Heart left ventricle (tissue), 16 donors: ENCODE data around the gene EXOC4. TPM values are rescaled to one million over a fixed set of nuclear protein-coding genes. Genes with fewer than 3 reads are reported as not detected.

Source experiments
- ATAC-seq, 4 donors: fragments of 200-7000 bp; cut with Tn5 transposase; one replicate each; pipeline ENCODE4 v1.9.1; 2020 to 2022; ENCODE audit warnings: moderate library complexity in 4 of 4, mild to moderate bottlenecking in 3 of 4, moderate number of reproducible peaks in 1 of 4
- DNase-seq, 5 donors: peaks; one replicate each; pipeline ENCODE4 v3.0.0-alpha.2; 2020
- H3K27ac ChIP-seq, 12 donors: fragments of 200-600 bp; sonication (generic) in 4 of 12; one replicate each; pipeline versions ENCODE4 v1.5.0 to v1.8.0; 2016 to 2022; ENCODE audit warnings: mild to moderate bottlenecking in 2 of 12
- H3K27me3 ChIP-seq, 9 donors: fragments of 200-600 bp; sonication (generic) in 2 of 9; one replicate each; pipeline versions ENCODE4 v1.5.1 to v1.8.0; 2016 to 2022; ENCODE audit warnings: mild to moderate bottlenecking in 3 of 9
- H3K36me3 ChIP-seq, 9 donors: fragments of 200-600 bp; sonication (generic) in 2 of 9; one replicate each; pipeline versions ENCODE4 v1.5.0 to v1.8.0; 2018 to 2022; ENCODE audit warnings: mild to moderate bottlenecking in 2 of 9
- H3K4me1 ChIP-seq, 12 donors: fragments of 200-600 bp; sonication (generic) in 4 of 12; one replicate each; pipeline versions ENCODE4 v1.5.0 to v1.8.0; 2016 to 2022; ENCODE audit warnings: mild to moderate bottlenecking in 3 of 12
- H3K4me3 ChIP-seq, 12 donors: fragments of 200-600 bp; sonication (generic) in 4 of 12; one replicate each; pipeline versions ENCODE4 v1.5.0 to v1.8.0; 2017 to 2022; ENCODE audit warnings: mild to moderate bottlenecking in 9 of 12, moderate library complexity in 4 of 12
- H3K9me3 ChIP-seq, 12 donors: fragments of 200-600 bp; sonication (generic) in 4 of 12; one replicate each; pipeline versions ENCODE4 v1.5.0 to v1.8.0; 2016 to 2022; ENCODE audit warnings: mild to moderate bottlenecking in 1 of 12
- POLR2A ChIP-seq, 2 donors: fragments of 450-650 bp; IDR thresholded peaks; one replicate each; pipeline ENCODE4 v1.6.1; 2017; ENCODE audit warnings: antibody characterized with exemption in 2 of 2, mild to moderate bottlenecking in 2 of 2, moderate library complexity in 2 of 2
- WGBS, 4 donors: extraction: QIAGEN DNeasy Blood & Tissue Kit in 2 of 4; methylation state at CpG; one replicate each; pipeline versions ENCODE4 v1.1.5 to v1.1.7; 2013 to 2018; 5-methylcytosine and 5-hydroxymethylcytosine counted together
- intact Hi-C, 10 donors: fragments of 100-400 bp; cut with DNase I; formaldehyde crosslinking; loops; one replicate each; pipeline versions ENCODE4 v1.11.1 to v1.14.2; 2022
- polyA plus RNA-seq, 2 donors: library from polyadenylated mRNA; stranded (reverse); fragments of 200-250 nt; gene quantifications; one replicate each; pipeline ENCODE4 v1.2.3, GENCODE V29; 2013
- total RNA-seq, 9 donors: library from RNA; depleted of rRNA in 2 of 9; stranded (reverse); fragments of >200 nt in 2 of 9; fragmentation: NEBNext Ultra II Directional in 3 of 9; extraction: Animal tissue kit (Norgen Biotek cat#: 25700) in 3 of 9; gene quantifications; one replicate each; pipeline versions ENCODE4 v1.1.0 to v1.2.4, GENCODE V29; 2016 to 2023
- TF ChIP-seq, protein P1 (sequence below), 12 donors: fragments of 200-600 bp; sonication (generic) in 4 of 12; IDR thresholded peaks; one replicate each; pipeline versions ENCODE4 v1.5.0 to v1.8.0; 2018 to 2022; ENCODE audit warnings: antibody characterized with exemption in 12 of 12, mild to moderate bottlenecking in 5 of 12
- donor health status: ischemic (EF 13 %, LVEDD 7.1; RV severe dilation, severe dysfunction).
- donor health status: healthy with polysubstance abuse.
- donor health status: DM: no; HTN: yes; CAD: no.
- donor health status: DM: no; HTN: no; CAD: no.
- donor health status: ischemic (EF 25% LVEDD 6.9; RV normal size, moderate dysfunction).
- donor health status: ischemic (EF 25% LVEDD 5.7; RV mildly dilated, moderate dysfunction).
- donor health status: healthy.
- donor health status: DM: yes; HTN: yes; CAD: no.
- donor health status: ischemic (EF 35%, LVEDD 5.7; RV mildly dilated, moderate dysfunction).
- donor health status: nonischemic (EF 11% LVEDD 7.7; RV severe dilation, severe dysfunction).
- donor health status: DM: yes; HTN: yes; CAD: no.
- donor health status: PGD.
- donor health status: ischemic (EF 29% LVEDD 5.4; RV normal size, mild dysfunction).
- donor health status: nonischemic (EF 23%, LVEDD 6.1; RV moderate dilation, normal function).

The EXOC4 gene
- total and polyA plus RNA-seq, 11 donors = 8.8 to 61.2 (median 33.8) TPM

- ATAC-seq = no peak
- intact Hi-C loops = no loop called here
Observed at GRCh38 chr7:133292631-133293030, 39.8 kb downstream of the EXOC4 start.

DNA sequence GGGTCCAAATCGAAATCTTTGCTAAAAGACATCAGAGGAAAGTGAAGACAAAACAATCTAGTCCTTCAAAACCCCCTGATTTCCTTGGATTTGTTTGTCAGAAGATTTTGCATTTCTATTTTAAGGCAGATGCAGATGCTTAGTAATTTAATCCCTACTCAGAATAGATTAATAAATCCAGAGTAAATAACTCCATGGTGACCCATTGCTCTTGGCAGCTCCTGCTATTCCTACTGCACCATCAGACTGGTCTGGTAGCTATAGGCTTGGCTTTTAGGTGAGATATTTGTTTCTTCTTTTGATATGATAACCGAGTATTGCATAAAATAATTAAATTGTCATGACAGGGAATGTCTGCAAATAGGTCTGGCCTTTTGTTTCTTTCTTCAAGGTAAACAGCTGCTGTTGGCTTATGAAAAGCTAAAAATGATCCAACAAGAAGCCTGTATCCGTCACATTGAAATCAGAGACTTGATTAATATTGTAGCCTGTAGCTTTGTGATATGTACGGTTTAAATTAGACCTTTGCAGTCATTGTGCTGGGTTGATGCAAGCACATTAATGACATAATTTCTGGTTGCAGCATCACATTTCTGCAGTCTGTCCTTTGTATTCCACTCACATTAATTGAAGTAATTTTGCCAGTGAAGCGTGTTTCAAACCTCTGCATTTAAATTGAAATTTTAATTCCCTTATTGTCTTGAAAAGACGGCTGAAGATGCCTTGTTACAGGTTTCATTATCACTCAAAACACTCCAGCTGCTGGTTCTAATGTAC, 40.7 kb downstream of the EXOC4 start:
- no peak for TF ChIP-seq POLR2A (IDR thresholded peaks at IDR 0.05)
- TF ChIP-seq, protein P1, sequence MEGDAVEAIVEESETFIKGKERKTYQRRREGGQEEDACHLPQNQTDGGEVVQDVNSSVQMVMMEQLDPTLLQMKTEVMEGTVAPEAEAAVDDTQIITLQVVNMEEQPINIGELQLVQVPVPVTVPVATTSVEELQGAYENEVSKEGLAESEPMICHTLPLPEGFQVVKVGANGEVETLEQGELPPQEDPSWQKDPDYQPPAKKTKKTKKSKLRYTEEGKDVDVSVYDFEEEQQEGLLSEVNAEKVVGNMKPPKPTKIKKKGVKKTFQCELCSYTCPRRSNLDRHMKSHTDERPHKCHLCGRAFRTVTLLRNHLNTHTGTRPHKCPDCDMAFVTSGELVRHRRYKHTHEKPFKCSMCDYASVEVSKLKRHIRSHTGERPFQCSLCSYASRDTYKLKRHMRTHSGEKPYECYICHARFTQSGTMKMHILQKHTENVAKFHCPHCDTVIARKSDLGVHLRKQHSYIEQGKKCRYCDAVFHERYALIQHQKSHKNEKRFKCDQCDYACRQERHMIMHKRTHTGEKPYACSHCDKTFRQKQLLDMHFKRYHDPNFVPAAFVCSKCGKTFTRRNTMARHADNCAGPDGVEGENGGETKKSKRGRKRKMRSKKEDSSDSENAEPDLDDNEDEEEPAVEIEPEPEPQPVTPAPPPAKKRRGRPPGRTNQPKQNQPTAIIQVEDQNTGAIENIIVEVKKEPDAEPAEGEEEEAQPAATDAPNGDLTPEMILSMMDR (IDR thresholded peaks at IDR 0.05) = no peak
- H3K27me3 ChIP-seq = no peaks in the 10 kb centered on the region
- intact Hi-C loops = no loop called here
- ATAC-seq = no peak
- no peak for DNase-seq
- H3K27ac ChIP-seq = no peak overlapping the region
- H3K4me1 ChIP-seq = peaks cover 0 to 29% (median 4%) of the 10 kb centered on the region in 12 donors
- no peaks in the 10 kb centered on the region for H3K9me3 ChIP-seq
- peaks cover 0 to 32% (median 24%) of the 10 kb centered on the region in 9 donors for H3K36me3 ChIP-seq
- 88 to 93% (median 90%) methylated on average over 6 of the region's 6 CpGs for WGBS, 4 donors
- no peak overlapping the region for H3K4me3 ChIP-seq

More at GRCh38 chr7:133292631-133293030, 39.8 kb downstream of the EXOC4 start:
- no peaks in the 10 kb centered on the region for H3K27me3 ChIP-seq
- H3K9me3 ChIP-seq = no peaks in the 10 kb centered on the region
- no peak overlapping the region for H3K27ac ChIP-seq
- no peak overlapping the region for H3K4me3 ChIP-seq
- peaks cover 0 to 33% (median 29%) of the 10 kb centered on the region in 9 donors for H3K36me3 ChIP-seq
- peaks cover 0 to 29% (median 4%) of the 10 kb centered on the region in 12 donors for H3K4me1 ChIP-seq
- TF ChIP-seq, protein P1 (IDR thresholded peaks at IDR 0.05) = no peak
- TF ChIP-seq POLR2A (IDR thresholded peaks at IDR 0.05) = no peak
- 96 to 100% (median 97%) methylated on average over 1 of the region's 1 CpG for WGBS, 4 donors
- DNase-seq = no peak

DNA sequence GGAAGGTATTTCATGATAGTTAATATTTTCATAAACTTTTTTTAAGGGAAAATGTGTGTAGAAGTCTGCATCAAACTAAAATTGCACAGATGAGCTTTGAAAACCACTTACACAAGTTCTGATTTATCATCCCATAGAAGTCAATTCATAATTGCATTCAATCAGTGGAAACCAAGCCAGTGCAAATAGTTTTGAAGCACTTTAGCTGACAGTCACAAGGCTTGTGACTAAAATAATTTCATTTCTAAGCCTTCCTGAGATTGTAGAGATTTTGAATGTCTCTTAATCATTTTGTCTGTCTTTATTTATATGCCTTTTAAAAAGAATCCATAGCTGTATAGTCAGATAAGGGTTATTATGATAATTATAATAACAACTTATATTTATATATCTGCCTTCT, 41.4 kb downstream of the EXOC4 start:
- Histone ChIP-seq H3K36me3 (peaks cover 0 to 26% (median 18%) of the 10 kb centered on the region in 9 donors), H3K9me3 (no peaks in the 10 kb centered on the region), H3K27ac (no peak overlapping the region), H3K27me3 (no peaks in the 10 kb centered on the region), H3K4me3 (no peak overlapping the region), H3K4me1 (peaks cover 0 to 29% (median 4%) of the 10 kb centered on the region in 12 donors)
- no peak for TF ChIP-seq POLR2A (IDR thresholded peaks at IDR 0.05)
- TF ChIP-seq, protein P1 (IDR thresholded peaks at IDR 0.05) = no peak
- ATAC-seq = no peak
- intact Hi-C loops = no loop called here
- no peak for DNase-seq

DNA sequence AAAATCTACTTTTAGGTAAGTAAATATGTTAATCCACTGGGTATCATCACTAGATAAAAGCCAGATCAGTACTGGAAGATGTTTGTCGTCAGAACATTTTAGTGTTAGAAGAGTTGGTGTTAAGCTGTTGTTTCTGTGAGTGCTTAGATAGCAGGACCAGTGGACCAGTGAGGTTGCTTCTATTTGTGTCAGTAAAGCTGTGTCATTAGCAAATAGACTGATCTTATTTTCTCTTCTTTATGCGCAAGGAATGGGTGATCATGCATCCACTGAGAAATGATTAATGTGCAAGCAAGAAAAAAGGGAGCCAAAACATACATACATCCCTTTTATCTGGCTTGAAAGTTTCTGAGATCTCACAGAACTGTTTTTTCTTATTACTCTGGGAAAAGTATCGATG, 42.6 kb downstream of the EXOC4 start:
- intact Hi-C loops = no loop called here
- H3K9me3 ChIP-seq = no peaks in the 10 kb centered on the region
- TF ChIP-seq, protein P1 (IDR thresholded peaks at IDR 0.05) = no peak
- TF ChIP-seq POLR2A (IDR thresholded peaks at IDR 0.05) = no peak
- 66 to 75% (median 72%) methylated on average over 3 of the region's 3 CpGs for WGBS, 4 donors
- H3K36me3 ChIP-seq = peaks cover 0 to 14% (median 5%) of the 10 kb centered on the region in 9 donors
- H3K27me3 ChIP-seq = no peaks in the 10 kb centered on the region
- ATAC-seq (no peak), DNase-seq (no peak)
- peaks cover 0 to 33% (median 6%) of the 10 kb centered on the region in 12 donors for H3K4me1 ChIP-seq
- H3K4me3 ChIP-seq = no peak overlapping the region
- no peak overlapping the region for H3K27ac ChIP-seq
